Activated naive CD4-positive, alpha-beta T cell treated with anti-CD3 and anti-CD28 coated beads, Interleukin-2, amount 10 ng/mL, durations not matched to agents 7 days and 5 days (primary cell): ENCODE measurements around the gene C6orf141.

Source experiments
- CTCF ChIA-PET: fragments of 350-600 bp; sonication (Branson Sonifier 250); formaldehyde crosslinking; loops from one replicate; lab custom pipeline; 2021; ENCODE audit warnings: antibody characterized with exemption; lab: Charles Lee
- DNase-seq: peaks from one replicate; pipeline ENCODE4 v3.0.0-alpha.2; 2020
- H3K27ac Mint-ChIP-seq: one replicate; pipeline ENCODE4 v1.8.0; 2021; ENCODE audit warnings: mild to moderate bottlenecking, moderate library complexity, mixed read lengths
- H3K27me3 Mint-ChIP-seq: one replicate; pipeline ENCODE4 v1.8.0; 2021; ENCODE audit warnings: mild to moderate bottlenecking, mixed read lengths
- H3K36me3 Mint-ChIP-seq: one replicate; pipeline ENCODE4 v1.8.0; 2021; ENCODE audit warnings: mixed read lengths
- H3K4me1 Mint-ChIP-seq: one replicate; pipeline ENCODE4 v1.8.0; 2021; ENCODE audit warnings: mixed read lengths
- H3K4me3 Mint-ChIP-seq: one replicate; pipeline ENCODE4 v1.8.0; 2021; ENCODE audit warnings: mild to moderate bottlenecking, moderate library complexity, mixed read lengths
- H3K9me3 Mint-ChIP-seq: one replicate; pipeline ENCODE4 v1.8.0; 2021; ENCODE audit warnings: mixed read lengths

The C6orf141 gene

DNA sequence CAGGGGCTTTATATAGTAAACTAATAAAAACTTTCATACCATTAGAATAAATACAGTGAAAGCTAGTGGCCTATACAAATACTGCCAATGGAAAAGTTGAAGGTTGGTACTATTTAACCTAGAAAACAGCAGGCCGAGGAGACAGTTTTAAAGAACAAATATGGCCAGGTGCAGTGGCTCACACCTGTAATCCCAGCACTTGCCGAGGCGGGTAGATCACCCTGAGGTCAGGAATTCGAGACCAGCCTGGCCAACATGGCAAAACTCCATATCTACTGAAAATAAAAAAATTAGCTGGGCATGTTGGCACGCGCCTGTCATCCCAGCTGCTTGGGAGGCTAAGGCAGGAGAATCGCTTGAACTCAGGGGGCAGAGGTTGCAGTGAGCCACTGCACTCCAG, 25.9 kb upstream of the C6orf141 start:
- Mint-ChIP-seq H3K36me3 (no peaks in the 10 kb centered on the region), H3K27ac (no peak overlapping the region), H3K4me1 (no peaks in the 10 kb centered on the region), H3K9me3 (no peaks in the 10 kb centered on the region), H3K4me3 (no peak overlapping the region), H3K27me3 (no peaks in the 10 kb centered on the region)
- DNase-seq: no peak
- CTCF ChIA-PET: no interaction called here

DNA sequence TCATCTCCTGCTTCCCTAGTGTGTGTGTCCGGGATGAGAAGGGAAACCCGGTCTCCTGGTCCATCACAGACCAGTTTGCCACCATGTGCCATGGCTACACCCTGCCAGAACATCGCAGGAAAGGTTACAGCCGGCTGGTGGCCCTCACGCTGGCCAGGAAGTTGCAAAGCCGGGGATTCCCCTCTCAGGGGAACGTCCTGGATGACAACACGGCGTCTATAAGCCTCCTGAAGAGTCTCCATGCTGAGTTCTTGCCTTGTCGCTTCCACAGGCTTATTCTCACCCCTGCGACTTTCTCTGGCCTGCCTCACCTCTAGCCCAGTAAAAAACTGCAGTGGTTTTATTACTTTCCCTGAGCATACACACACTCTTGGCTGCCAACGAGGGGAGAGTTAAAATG, 23.9 kb upstream of the C6orf141 start:
- no peaks in the 10 kb centered on the region for H3K4me1 Mint-ChIP-seq
- H3K27me3 Mint-ChIP-seq: peaks cover 4% of the 10 kb centered on the region
- CTCF ChIA-PET: no interaction called here
- H3K36me3 Mint-ChIP-seq: no peaks in the 10 kb centered on the region
- H3K27ac Mint-ChIP-seq: no peak overlapping the region
- DNase-seq: no peak
- no peak overlapping the region for H3K4me3 Mint-ChIP-seq
- no peaks in the 10 kb centered on the region for H3K9me3 Mint-ChIP-seq

DNA sequence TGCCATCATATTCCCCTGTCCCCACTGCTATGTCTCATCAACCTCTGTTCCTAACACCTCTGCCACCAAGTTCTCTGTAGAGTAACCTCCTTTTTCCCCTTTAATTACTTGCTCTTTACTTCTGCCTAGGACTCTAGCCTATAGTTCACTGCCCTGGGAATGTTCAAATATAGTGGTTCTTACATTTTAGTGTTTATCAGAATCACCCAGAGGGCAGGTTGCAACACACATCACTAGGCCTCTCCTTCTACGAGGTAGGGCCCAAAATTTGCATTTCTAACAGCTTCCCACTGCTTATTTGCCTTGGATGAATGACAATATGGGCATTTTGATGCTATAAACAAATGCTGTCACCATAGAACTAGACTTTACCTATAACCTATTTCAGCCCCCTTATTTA, 23.1 kb upstream of the C6orf141 start:
- CTCF ChIA-PET: no interaction called here
- H3K9me3 Mint-ChIP-seq: no peaks in the 10 kb centered on the region

DNA sequence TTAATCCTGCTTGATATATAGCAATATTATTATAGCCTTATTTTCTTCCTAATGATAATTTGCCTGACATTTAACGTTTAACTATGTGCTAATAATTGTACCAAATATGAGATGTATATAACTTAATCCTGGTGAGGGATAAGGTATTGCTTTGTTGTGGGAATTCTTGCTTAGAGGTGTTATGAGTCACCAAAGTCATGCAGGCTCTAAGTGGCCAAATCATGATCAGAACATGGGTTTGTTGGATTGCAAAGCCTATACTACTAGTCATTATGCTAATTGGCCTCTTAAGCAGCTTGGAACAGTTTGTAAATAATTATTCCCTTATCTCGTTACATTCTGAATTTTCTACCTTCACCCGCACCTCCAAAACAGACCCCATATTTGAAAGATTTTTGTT, 21.9 kb upstream of the C6orf141 start:
- Mint-ChIP-seq H3K27ac (no peak overlapping the region), H3K27me3 (peaks cover 5% of the 10 kb centered on the region), H3K9me3 (no peaks in the 10 kb centered on the region), H3K4me1 (peaks cover 2% of the 10 kb centered on the region), H3K4me3 (no peak overlapping the region), H3K36me3 (no peaks in the 10 kb centered on the region)
- CTCF ChIA-PET: interaction anchor here (1.3 kb wide), 1 partner anchor 26 kb away, joined by 4 read pairs; no protein-coding TSS in a partner anchor
- no peak for DNase-seq

More for the DNA sequence above, 23.1 kb upstream of the C6orf141 start:
- Mint-ChIP-seq H3K4me1 (peaks cover 2% of the 10 kb centered on the region), H3K27me3 (peaks cover 4% of the 10 kb centered on the region), H3K27ac (no peak overlapping the region), H3K36me3 (no peaks in the 10 kb centered on the region), H3K4me3 (no peak overlapping the region)
- no peak for DNase-seq

DNA sequence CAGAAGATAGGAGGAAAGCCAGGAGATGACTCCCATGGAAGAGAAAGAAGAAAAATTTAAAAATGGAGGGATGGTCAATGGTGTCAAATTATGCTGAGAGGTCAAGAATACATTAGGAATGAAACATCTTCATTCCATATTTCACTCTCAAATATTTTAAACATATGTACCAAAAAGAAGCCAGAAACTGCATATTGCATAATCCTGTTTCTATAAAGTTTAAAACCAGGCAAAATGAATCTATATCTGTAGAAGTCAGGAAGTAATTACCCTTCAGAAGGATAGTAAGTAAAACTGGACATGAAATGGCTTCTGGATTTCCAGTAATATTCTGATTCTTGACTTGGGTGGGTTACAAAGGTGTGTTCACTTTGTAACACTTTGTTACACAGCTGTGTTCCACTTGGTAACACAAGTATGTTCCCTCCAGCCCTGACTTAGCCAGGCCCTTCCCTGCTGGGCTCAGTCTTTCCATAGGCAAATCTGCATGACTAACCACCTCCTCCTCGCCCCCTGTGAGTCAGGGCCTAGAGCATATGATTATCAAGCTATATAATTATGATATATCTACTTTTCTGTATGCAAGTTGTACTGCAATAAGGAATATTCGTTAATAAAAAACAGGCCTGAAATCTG, 20.2 kb upstream of the C6orf141 start:
- Mint-ChIP-seq H3K4me3 (no peak overlapping the region), H3K27me3 (peaks cover 8% of the 10 kb centered on the region), H3K4me1 (peaks cover 2% of the 10 kb centered on the region), H3K36me3 (no peaks in the 10 kb centered on the region), H3K9me3 (no peaks in the 10 kb centered on the region), H3K27ac (no peak overlapping the region)
- CTCF ChIA-PET: interaction anchor here (1.3 to 5.5 kb wide), 5 partner anchors 14 to 319 kb away, joined by 3 to 46 read pairs (median 14); no protein-coding TSS in a partner anchor
- DNase-seq: no peak

DNA sequence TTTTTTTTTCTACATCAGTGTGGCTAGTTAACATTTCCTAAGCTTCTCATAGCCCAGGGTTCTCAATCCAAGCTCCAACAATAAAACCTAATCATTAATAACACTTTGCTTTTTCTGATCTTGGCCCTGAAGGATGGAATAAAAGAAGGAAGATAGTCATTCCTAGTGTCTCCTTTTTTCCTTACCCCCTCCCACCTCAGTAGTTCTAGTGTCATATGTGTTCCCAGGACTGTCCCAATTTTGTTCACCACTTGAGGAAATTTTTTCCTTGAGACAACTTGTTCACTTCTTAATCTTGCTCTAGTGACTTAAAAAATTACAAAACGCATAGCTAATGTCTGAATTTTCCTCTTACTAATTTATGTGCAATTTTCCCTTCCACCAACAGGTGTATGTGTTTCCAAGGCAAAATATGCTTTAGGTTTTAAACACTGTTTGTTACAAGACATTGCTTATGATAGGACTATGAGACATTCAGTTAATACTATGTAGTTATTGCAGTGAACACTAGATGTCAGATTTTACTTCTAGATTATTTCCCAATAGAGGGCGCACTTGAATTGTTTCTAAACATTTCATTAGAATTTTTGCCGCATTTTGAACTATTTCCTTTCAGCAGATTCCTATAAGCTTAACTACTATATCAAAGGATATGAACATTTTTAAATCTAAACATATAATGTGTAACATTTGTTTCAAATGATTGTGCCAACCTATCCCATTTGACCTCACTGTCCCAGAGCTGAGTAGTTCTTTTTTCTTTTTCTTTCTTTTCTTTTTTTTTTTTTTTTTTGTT, 18.5 kb upstream of the C6orf141 start:
- H3K27me3 Mint-ChIP-seq: peaks cover 8% of the 10 kb centered on the region
- no peaks in the 10 kb centered on the region for H3K9me3 Mint-ChIP-seq
- CTCF ChIA-PET: interaction anchor here (0.6 to 5.5 kb wide), 23 partner anchors 8 to 319 kb away, joined by 3 to 46 read pairs (median 4); partner anchors contain the start of gene C6orf141
- H3K36me3 Mint-ChIP-seq: no peaks in the 10 kb centered on the region
- no peak for DNase-seq
- H3K27ac Mint-ChIP-seq: no peak overlapping the region
- peaks cover 2% of the 10 kb centered on the region for H3K4me1 Mint-ChIP-seq
- H3K4me3 Mint-ChIP-seq: no peak overlapping the region

DNA sequence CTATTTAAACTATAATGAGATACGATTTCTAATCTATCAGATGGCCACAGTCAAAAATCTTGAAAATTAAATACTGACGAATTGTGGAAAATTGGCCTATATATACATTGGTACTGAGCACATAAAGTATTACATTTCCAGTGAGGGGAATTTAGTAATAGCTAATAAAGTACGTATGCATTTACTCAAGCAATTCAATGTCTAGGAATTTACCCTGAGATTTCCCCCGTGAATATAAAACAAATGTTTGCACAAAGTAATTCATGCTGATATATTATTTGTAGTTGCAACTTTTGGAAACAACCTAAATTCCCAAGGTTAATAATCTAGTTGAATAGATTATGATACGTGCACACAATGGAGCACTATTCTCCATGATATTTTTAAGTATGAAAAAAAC, 14.7 kb upstream of the C6orf141 start:
- CTCF ChIA-PET: interaction anchor here (1.0 to 5.5 kb wide), 3 partner anchors 14 to 75 kb away, joined by 3 to 46 read pairs (median 4); partner anchors contain the start of gene C6orf141
- no peak overlapping the region for H3K4me3 Mint-ChIP-seq
- peaks cover 2% of the 10 kb centered on the region for H3K4me1 Mint-ChIP-seq
- H3K27ac Mint-ChIP-seq: no peak overlapping the region
- H3K27me3 Mint-ChIP-seq: peaks cover 3% of the 10 kb centered on the region
- DNase-seq: no peak
- no peaks in the 10 kb centered on the region for H3K9me3 Mint-ChIP-seq
- no peaks in the 10 kb centered on the region for H3K36me3 Mint-ChIP-seq

DNA sequence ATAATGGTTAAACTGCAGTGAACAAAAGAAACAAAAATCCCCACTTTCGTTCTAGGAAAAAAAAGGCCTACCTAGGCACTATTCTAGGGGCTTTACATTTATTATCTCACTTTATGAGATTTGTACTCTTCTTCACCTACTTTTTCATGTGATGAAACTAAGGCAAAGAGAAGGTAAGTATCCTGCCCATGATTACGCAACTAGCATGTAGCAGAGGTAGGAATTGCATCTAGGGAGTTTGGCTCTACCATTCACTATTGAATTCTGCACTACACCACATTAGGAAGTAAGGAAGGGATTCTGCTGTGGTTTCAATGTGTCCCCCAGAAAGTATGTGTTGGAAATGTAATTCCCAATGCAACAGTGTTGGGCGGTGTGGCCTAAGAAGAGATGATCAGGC, 11.4 kb upstream of the C6orf141 start:
- H3K9me3 Mint-ChIP-seq: no peaks in the 10 kb centered on the region
- no peak overlapping the region for H3K4me3 Mint-ChIP-seq

DNA sequence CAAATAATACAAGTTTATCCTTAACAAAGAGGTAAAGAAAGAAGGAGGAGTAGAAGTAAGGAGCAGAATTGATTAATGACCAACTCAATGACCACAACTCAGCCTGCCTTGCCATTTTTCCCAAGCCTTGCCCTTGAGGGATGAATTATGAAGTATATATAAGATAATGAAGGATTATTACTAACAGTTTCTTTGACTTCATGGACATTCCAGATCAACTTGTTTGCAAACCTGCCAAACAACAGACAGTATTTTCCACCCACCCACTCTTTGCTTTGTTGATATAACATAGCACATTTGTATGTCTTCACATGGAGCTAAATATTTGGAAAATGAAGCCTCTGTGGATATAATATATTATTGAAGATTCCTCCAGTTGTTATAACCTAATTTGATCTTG, 9.9 kb upstream of the C6orf141 start:
- H3K27me3 Mint-ChIP-seq: peaks cover 7% of the 10 kb centered on the region
- no peaks in the 10 kb centered on the region for H3K36me3 Mint-ChIP-seq
- H3K27ac Mint-ChIP-seq: no peak overlapping the region
- DNase-seq: no peak
- CTCF ChIA-PET: interaction anchor here (1.2 kb wide), 1 partner anchor 67 kb away, joined by 3 read pairs; no protein-coding TSS in a partner anchor
- H3K4me1 Mint-ChIP-seq: no peaks in the 10 kb centered on the region
- no peak overlapping the region for H3K4me3 Mint-ChIP-seq
- H3K9me3 Mint-ChIP-seq: no peaks in the 10 kb centered on the region

More for the DNA sequence above, 11.4 kb upstream of the C6orf141 start:
- DNase-seq: no peak
- Mint-ChIP-seq H3K4me1 (no peaks in the 10 kb centered on the region), H3K36me3 (no peaks in the 10 kb centered on the region), H3K27ac (no peak overlapping the region), H3K27me3 (peaks cover 4% of the 10 kb centered on the region)
- CTCF ChIA-PET: no interaction called here

DNA sequence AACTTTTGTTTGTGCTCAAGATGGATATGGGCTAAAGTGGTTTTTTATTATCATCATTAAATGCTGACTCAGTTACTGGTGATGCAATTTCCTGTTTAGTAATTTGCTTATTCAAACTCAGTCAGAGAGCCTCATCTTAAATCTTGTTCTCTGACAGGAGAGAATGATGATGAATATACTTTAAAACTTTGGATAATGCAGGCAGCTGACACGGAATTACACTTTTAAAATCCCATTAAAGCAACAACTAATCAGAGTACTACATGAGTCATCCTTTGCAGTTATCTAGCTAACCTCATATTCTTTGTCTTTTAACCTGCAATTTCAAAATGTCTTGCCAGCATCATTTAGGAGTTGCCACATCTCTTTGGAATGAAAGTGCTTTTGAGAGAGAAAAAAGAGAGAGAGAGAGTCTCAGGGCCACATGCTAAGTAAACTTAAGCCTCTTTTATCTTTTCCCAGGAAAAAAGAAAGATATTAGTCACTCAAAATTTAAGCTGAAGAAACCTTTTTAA, 9.2 kb upstream of the C6orf141 start:
- CTCF ChIA-PET: interaction anchor here (1.2 kb wide), 1 partner anchor 66 kb away, joined by 3 read pairs; no protein-coding TSS in a partner anchor
- peaks cover 7% of the 10 kb centered on the region for H3K27me3 Mint-ChIP-seq
- no peak for DNase-seq
- H3K9me3 Mint-ChIP-seq: no peaks in the 10 kb centered on the region
- no peak overlapping the region for H3K27ac Mint-ChIP-seq
- H3K36me3 Mint-ChIP-seq: no peaks in the 10 kb centered on the region
- no peak overlapping the region for H3K4me3 Mint-ChIP-seq
- no peaks in the 10 kb centered on the region for H3K4me1 Mint-ChIP-seq

DNA sequence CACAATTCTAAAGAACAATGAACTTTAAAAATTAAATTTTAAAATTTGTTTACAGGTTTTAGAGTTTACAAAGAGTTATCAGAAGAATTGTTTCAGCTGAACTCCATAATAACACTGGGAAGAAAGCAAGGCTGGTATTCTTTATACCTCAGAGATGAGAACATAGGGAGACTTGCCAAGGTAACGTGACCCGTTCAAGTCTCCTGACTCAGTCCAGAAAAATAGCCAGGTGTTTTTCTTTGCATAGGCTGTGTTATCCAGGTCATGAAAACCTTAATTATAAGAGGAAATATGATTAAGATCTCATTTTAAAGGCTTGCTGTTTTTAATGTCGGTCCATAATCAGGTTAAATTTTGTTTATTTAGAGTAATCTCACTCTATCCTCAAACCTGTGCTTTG, 8.5 kb upstream of the C6orf141 start:
- Mint-ChIP-seq H3K9me3 (no peaks in the 10 kb centered on the region), H3K27ac (no peak overlapping the region), H3K36me3 (no peaks in the 10 kb centered on the region), H3K4me1 (no peaks in the 10 kb centered on the region), H3K4me3 (no peak overlapping the region), H3K27me3 (peaks cover 7% of the 10 kb centered on the region)
- CTCF ChIA-PET: interaction anchor here (1.4 kb wide), 1 partner anchor 65 kb away, joined by 3 read pairs; no protein-coding TSS in a partner anchor
- DNase-seq: no peak

DNA sequence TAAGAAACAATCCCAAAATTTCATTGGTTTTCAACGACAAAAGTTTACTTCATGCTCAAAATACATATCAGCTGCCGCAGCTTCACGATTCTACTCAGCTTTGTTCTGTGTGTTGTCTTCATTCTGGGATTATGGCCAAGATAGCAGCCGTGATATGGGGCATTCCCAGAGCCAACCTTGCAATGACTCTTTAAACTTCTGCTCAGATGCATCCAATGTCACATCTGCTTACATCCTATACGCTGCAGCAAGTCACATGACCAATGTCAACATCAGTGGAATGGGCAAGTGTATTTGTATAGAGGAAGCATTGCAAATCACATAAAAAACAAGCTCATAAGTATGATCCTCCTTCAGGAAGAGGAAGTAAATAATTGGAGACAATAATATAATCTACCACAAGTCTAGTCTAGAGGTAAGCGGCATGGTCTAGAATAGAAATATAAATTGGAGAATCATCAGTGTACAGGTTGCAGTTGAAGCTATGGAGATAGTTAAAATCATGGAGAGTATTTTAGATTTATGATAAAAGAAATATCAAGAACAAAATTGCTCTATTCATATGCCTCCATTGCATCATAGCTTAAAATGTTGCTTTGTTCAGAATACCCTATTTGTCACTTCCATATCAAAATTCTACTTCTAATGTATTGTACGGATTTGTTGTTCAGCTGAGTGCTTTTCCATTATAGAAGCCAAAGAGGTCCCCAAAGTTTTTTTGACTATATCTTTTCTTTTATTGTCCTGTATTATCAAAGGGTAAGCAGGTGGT, 7.2 kb upstream of the C6orf141 start:
- DNase-seq: no peak
- Mint-ChIP-seq H3K27me3 (peaks cover 7% of the 10 kb centered on the region), H3K27ac (no peak overlapping the region), H3K36me3 (no peaks in the 10 kb centered on the region), H3K4me3 (no peak overlapping the region), H3K9me3 (no peaks in the 10 kb centered on the region), H3K4me1 (no peaks in the 10 kb centered on the region)
- CTCF ChIA-PET: interaction anchor here (1.4 to 4.0 kb wide), 2 partner anchors 11 to 64 kb away, joined by 3 to 14 read pairs; no protein-coding TSS in a partner anchor

DNA sequence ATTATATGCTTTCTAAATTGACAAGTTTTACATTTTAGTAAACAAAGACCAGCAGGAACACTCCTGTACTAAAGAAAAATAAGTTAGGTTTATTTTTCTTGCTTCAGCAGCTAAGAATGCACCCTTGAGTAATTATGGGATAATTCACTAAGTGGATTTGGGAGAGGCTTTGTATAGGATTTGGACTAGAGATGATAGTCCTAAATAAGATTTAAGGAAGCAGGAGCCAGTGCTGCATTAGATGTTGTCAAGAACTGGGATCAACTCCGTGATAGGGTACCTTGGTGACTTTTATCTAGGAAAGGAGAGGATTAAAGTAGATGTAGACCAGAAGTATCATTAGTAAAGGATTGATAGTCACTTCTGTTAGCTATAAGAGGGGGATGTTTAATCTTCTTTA, 4.1 kb upstream of the C6orf141 start:
- no peak overlapping the region for H3K27ac Mint-ChIP-seq
- H3K4me1 Mint-ChIP-seq: peaks cover 11% of the 10 kb centered on the region
- DNase-seq: no peak
- CTCF ChIA-PET: interaction anchor here (4.0 kb wide), 1 partner anchor 15 kb away, joined by 14 read pairs; no protein-coding TSS in a partner anchor
- no peak overlapping the region for H3K4me3 Mint-ChIP-seq
- no peaks in the 10 kb centered on the region for H3K36me3 Mint-ChIP-seq
- H3K9me3 Mint-ChIP-seq: no peaks in the 10 kb centered on the region
- H3K27me3 Mint-ChIP-seq: peaks cover 35% of the 10 kb centered on the region
